Loucy (cell line): ENCODE measurements around the gene TSGA10.

Experiments
- CTCF ChIP-seq: fragments of 200-600 bp; sonication (generic); conservative IDR thresholded peaks from 2 replicates; pipeline ENCODE4 v1.5.1; 2014; ENCODE audit warnings: mild to moderate bottlenecking, antibody characterized with exemption, low read length
- EZH2phosphoT487 ChIP-seq: fragments of 200-600 bp; IDR thresholded peaks from 2 replicates; pipeline ENCODE4 v1.6.1; 2018; ENCODE audit warnings: antibody characterized with exemption, mild to moderate bottlenecking, moderate library complexity, borderline replicate concordance

GRCh38 chr2:99183025-99183424, 28.3 kb upstream of the TSGA10 start:
- no peak for TF ChIP-seq CTCF
- no peak for TF ChIP-seq EZH2phosphoT487
